Osteocyte (in vitro differentiated cells): ENCODE measurements around the gene OSGIN1. TPM values are rescaled to one million over a fixed set of nuclear protein-coding genes. Genes with fewer than 3 reads are reported as not detected.

ENCODE experiments used
- DNase-seq: peaks from one replicate; pipeline ENCODE4 v3.0.0; 2021; ENCODE audit warnings: mixed read lengths; ENCODE audit not compliant: unreplicated experiment; ENCODE audit errors: extremely low spot score
- H3K27ac Mint-ChIP-seq: one replicate; pipeline ENCODE4 v1.8.0; 2021; ENCODE audit warnings: mild to moderate bottlenecking, mixed read lengths; ENCODE audit not compliant: unreplicated experiment
- H3K27me3 Mint-ChIP-seq: one replicate; pipeline ENCODE4 v1.8.0; 2021; ENCODE audit warnings: mixed read lengths; ENCODE audit not compliant: unreplicated experiment
- H3K36me3 Mint-ChIP-seq: one replicate; pipeline ENCODE4 v1.8.0; 2021; ENCODE audit warnings: mixed read lengths; ENCODE audit not compliant: unreplicated experiment
- H3K4me1 Mint-ChIP-seq: one replicate; pipeline ENCODE4 v1.8.0; 2021; ENCODE audit warnings: mixed read lengths; ENCODE audit not compliant: unreplicated experiment
- H3K4me3 Mint-ChIP-seq: one replicate; pipeline ENCODE4 v1.8.0; 2021; ENCODE audit warnings: mild to moderate bottlenecking, moderate library complexity, mixed read lengths; ENCODE audit not compliant: unreplicated experiment
- H3K9me3 Mint-ChIP-seq: one replicate; pipeline ENCODE4 v1.8.0; 2021; ENCODE audit warnings: mixed read lengths; ENCODE audit not compliant: unreplicated experiment
- CTCF ChIP-seq: fragments of 200-600 bp; sonication (generic); IDR thresholded peaks from 2 replicates; pipeline ENCODE4 v1.5.0; 2021; ENCODE audit warnings: antibody characterized with exemption, mild to moderate bottlenecking, moderate library complexity
- total RNA-seq: library from RNA; stranded (reverse); gene quantifications from 2 replicates; pipeline ENCODE4 v1.2.1, GENCODE V29; 2021

Gene OSGIN1
- total RNA-seq, 1 donor from 2014 or later: 1.3 TPM

DNA sequence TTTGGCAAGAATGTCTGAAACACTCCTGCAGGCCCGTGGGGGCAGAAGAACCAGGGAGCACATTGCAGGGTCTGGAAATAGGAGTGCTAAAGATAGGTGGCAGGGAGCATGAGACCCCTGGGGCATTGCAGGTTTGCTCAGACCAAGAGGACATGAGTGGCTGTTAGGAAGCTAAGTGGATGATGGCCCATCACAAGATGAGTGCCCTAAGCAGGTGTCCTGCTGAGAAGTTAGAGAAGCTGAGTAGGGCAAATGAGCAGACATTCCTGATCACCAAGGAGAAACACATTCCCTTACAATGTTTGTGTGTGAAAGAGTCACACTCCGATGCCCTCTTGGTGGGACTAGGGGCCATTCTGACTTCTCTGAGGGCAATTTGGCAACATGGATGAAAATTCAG, 44.2 kb upstream of the OSGIN1 start:
- Mint-ChIP-seq H3K27me3 (no peaks in the 10 kb centered on the region), H3K36me3 (peaks cover 29% of the 10 kb centered on the region), H3K4me1 (no peaks in the 10 kb centered on the region), H3K9me3 (no peaks in the 10 kb centered on the region), H3K27ac (no peak overlapping the region), H3K4me3 (no peak overlapping the region)
- TF ChIP-seq CTCF: no peak
- no peak for DNase-seq

DNA sequence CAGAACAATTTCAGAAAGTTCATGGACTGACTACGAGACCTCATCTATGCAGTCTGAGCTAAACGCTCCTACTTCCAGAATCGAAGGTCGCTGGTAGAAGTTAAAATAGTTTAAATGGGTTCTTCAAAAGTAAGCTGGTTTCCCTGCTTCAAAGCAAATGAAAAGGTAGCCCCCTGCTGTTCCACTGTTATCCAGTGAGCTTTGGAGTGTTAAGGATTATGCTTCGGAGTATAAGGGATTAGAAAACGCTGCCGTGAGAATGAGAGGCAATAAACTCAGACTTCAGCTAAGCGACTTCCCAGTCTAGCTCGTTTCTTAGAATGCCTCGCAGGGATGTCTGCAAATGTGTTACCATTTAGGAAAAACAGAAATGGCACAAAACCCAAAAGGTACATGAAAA, 41.8 kb upstream of the OSGIN1 start:
- Mint-ChIP-seq H3K27me3 (no peaks in the 10 kb centered on the region), H3K9me3 (no peaks in the 10 kb centered on the region), H3K27ac (no peak overlapping the region), H3K4me1 (no peaks in the 10 kb centered on the region), H3K36me3 (peaks cover 43% of the 10 kb centered on the region), H3K4me3 (no peak overlapping the region)
- DNase-seq: no peak
- TF ChIP-seq CTCF: no peak

- DNase-seq: no peak
- H3K27me3 Mint-ChIP-seq: no peaks in the 10 kb centered on the region
- H3K4me1 Mint-ChIP-seq: no peaks in the 10 kb centered on the region
- no peak overlapping the region for H3K27ac Mint-ChIP-seq
- no peaks in the 10 kb centered on the region for H3K9me3 Mint-ChIP-seq
- H3K4me3 Mint-ChIP-seq: no peak overlapping the region
- TF ChIP-seq CTCF: no peak
- peaks cover 45% of the 10 kb centered on the region for H3K36me3 Mint-ChIP-seq
These were observed 40.4 kb upstream of the OSGIN1 start for GRCh38 chr16:83912519-83913244.

DNA sequence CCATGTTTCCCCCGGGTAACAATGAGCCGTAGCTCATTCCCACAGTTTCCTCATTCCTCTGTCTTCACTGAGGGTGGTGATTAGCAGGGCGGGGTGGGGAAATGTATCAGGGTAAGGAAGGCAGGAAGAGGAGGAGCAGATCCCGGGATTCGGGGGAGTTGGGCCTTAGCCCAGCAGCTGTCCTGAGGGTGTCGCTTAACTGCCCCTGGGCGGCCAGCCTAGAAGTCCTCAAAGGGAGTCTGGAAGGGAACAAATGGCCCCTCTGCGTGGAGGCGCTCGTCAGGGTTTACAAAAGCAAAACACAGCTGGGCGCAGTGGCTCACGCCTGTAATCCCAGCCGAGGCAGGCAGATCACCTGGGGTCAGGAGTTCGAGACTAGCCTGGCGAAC, 39.8 kb upstream of the OSGIN1 start:
- H3K4me1 Mint-ChIP-seq: no peaks in the 10 kb centered on the region
- no peak for TF ChIP-seq CTCF
- no peak overlapping the region for H3K4me3 Mint-ChIP-seq
- DNase-seq: no peak
- no peaks in the 10 kb centered on the region for H3K27me3 Mint-ChIP-seq
- H3K9me3 Mint-ChIP-seq: no peaks in the 10 kb centered on the region
- H3K36me3 Mint-ChIP-seq: peaks cover 47% of the 10 kb centered on the region
- H3K27ac Mint-ChIP-seq: no peak overlapping the region

DNA sequence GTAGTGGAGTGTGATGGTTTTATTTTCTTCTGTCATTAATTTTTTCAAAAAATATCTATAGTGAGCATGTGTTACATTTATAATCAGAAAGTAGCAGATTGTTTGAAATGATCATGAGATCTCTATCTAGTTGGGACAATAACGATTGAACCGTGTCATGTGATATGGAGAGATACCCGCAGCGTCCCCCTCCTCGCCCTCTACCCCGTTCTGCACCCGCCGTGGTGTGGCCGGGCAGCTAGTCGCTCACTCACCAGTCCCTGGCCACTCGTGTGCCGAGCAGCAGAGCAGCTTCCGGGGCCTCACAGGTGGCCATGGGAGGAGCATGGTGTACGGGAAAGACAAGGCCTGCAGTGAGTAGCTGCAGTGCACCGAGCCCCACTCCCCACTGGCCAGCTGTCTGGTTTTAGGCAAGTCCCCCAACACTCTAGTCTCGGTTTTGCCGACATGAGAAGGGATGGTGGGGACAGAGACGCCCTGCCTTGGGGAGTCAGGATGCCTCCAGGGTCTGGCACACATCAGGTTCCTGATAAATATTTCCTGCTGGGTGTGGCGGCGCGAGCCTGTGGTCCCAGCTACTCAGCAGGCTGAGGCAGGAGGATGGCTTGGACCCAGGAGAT, 38.8 kb upstream of the OSGIN1 start:
- H3K4me1 Mint-ChIP-seq: no peaks in the 10 kb centered on the region
- H3K9me3 Mint-ChIP-seq: no peaks in the 10 kb centered on the region
- DNase-seq: no peak

More for the DNA sequence above, 38.8 kb upstream of the OSGIN1 start:
- no peak for TF ChIP-seq CTCF
- peaks cover 49% of the 10 kb centered on the region for H3K36me3 Mint-ChIP-seq
- H3K4me3 Mint-ChIP-seq: no peak overlapping the region
- no peak overlapping the region for H3K27ac Mint-ChIP-seq
- H3K27me3 Mint-ChIP-seq: no peaks in the 10 kb centered on the region
